Neural cell (in vitro differentiated cells): ENCODE data around the gene CTNNA1. TPM values are rescaled to one million over a fixed set of nuclear protein-coding genes. Genes with fewer than 3 reads are reported as not detected.

Experiments used
- H2AFZ ChIP-seq: fragments of 200-600, 300-800 bp; sonication (generic), shearing (Covaris generic); 2 replicates; pipeline ENCODE4 v1.6.0; 2014; ENCODE audit warnings: low read depth, mild to moderate bottlenecking, antibody characterized with exemption, low read length, moderate library complexity
- H3F3A ChIP-seq: fragments of 200-600 bp; shearing (Covaris generic); 2 replicates; pipeline ENCODE4 v1.6.1; 2016; ENCODE audit warnings: mild to moderate bottlenecking, moderate library complexity, mixed read lengths, antibody characterized with exemption, low read length; ENCODE audit not compliant: insufficient read depth, poor library complexity, severe bottlenecking
- H3K27ac ChIP-seq: fragments of 200-600, 300-800 bp; sonication (generic), shearing (Covaris generic); 2 replicates; pipeline ENCODE4 v1.5.1; 2014; ENCODE audit warnings: mild to moderate bottlenecking, low read length, moderate library complexity
- H3K27me3 ChIP-seq: fragments of 300-800, 200-600 bp; sonication (generic), shearing (Covaris generic); 2 replicates; pipeline ENCODE4 v1.6.0; 2014; ENCODE audit warnings: mild to moderate bottlenecking, low read depth, low read length, moderate library complexity; ENCODE audit not compliant: insufficient read depth
- H3K36me3 ChIP-seq: fragments of 300-800, 200-600 bp; sonication (generic), shearing (Covaris generic); 2 replicates; pipeline ENCODE4 v1.5.1; 2014; ENCODE audit warnings: mild to moderate bottlenecking, antibody characterized with exemption, low read length, moderate library complexity; ENCODE audit not compliant: insufficient read depth
- H3K4me2 ChIP-seq: fragments of 300-800, 200-600 bp; sonication (generic), shearing (Covaris generic); 2 replicates; pipeline ENCODE4 v1.6.0; 2014; ENCODE audit warnings: mild to moderate bottlenecking, low read length
- H3K4me3 ChIP-seq: fragments of 300-800, 200-600 bp; sonication (generic), shearing (Covaris generic); 2 replicates; pipeline ENCODE4 v1.5.1; 2014; ENCODE audit warnings: mild to moderate bottlenecking, low read length, moderate library complexity
- H3K79me2 ChIP-seq: fragments of 200-600 bp; shearing (Covaris generic); replicated peaks from 2 replicates; pipeline ENCODE4 v1.6.0; 2014; ENCODE audit warnings: mild to moderate bottlenecking, low read length, moderate library complexity; ENCODE audit not compliant: insufficient read depth
- H3K9ac ChIP-seq: fragments of 300-800, 200-600 bp; sonication (generic), shearing (Covaris generic); 2 replicates; pipeline ENCODE4 v1.6.1; 2016; ENCODE audit warnings: mild to moderate bottlenecking, low read length, mixed read lengths
- H3K9me2 ChIP-seq: fragments of 200-600 bp; shearing (Covaris generic); 2 replicates; pipeline ENCODE4 v1.6.1; 2016; ENCODE audit warnings: mild to moderate bottlenecking, low read length, mixed read lengths; ENCODE audit not compliant: insufficient read depth
- H3K9me3 ChIP-seq: fragments of 200-600, 300-800 bp; sonication (generic), shearing (Covaris generic); 2 replicates; pipeline ENCODE4 v1.6.1; 2016; ENCODE audit warnings: mild to moderate bottlenecking, mixed run types, low read length, moderate library complexity, mixed read lengths
- H4K20me1 ChIP-seq: fragments of 200-600 bp; shearing (Covaris generic); 2 replicates; pipeline ENCODE4 v1.6.1; 2016; ENCODE audit warnings: mild to moderate bottlenecking, mixed run types; ENCODE audit not compliant: insufficient read depth
- CTCF ChIP-seq: fragments of 450-650 bp; IDR thresholded peaks from 2 replicates; pipeline ENCODE4 v1.5.1; 2014; ENCODE audit warnings: antibody characterized with exemption, mild to moderate bottlenecking, moderate library complexity; ENCODE audit not compliant: poor library complexity, severe bottlenecking
- EP300 ChIP-seq: fragments of 450-650 bp; conservative IDR thresholded peaks from 2 replicates; pipeline ENCODE4 v1.6.1; 2014; ENCODE audit warnings: antibody characterized with exemption, mild to moderate bottlenecking, moderate library complexity; ENCODE audit not compliant: poor library complexity, severe bottlenecking
- EZH2 ChIP-seq: fragments of 200-600, 300-800 bp; shearing (Covaris generic), sonication (generic); IDR thresholded peaks from 2 replicates; pipeline ENCODE4 v1.6.1; 2014; ENCODE audit warnings: antibody characterized with exemption, low read length, borderline replicate concordance, mild to moderate bottlenecking; ENCODE audit not compliant: insufficient read depth, poor library complexity, severe bottlenecking
- MXI1 ChIP-seq: fragments of 450-650 bp; conservative IDR thresholded peaks from 2 replicates; pipeline ENCODE4 v1.6.1; 2014; ENCODE audit warnings: antibody characterized with exemption, mild to moderate bottlenecking; ENCODE audit not compliant: poor library complexity, severe bottlenecking
- POLR2AphosphoS5 ChIP-seq: IDR thresholded peaks from 2 replicates; pipeline ENCODE4 v1.6.1; 2012
- RAD21 ChIP-seq: fragments of 450-650 bp; conservative IDR thresholded peaks from 2 replicates; pipeline ENCODE4 v1.6.1; 2014; ENCODE audit warnings: antibody characterized with exemption, mild to moderate bottlenecking, moderate library complexity
- SMC3 ChIP-seq: fragments of 450-650 bp; conservative IDR thresholded peaks from 2 replicates; pipeline ENCODE4 v1.6.1; 2014; ENCODE audit warnings: antibody characterized with exemption, mild to moderate bottlenecking, moderate library complexity; ENCODE audit not compliant: poor library complexity
- TAF1 ChIP-seq: IDR thresholded peaks from 2 replicates; pipeline ENCODE4 v1.6.1; 2012; ENCODE audit warnings: low read depth
- polyA plus RNA-seq: library from polyadenylated mRNA; depleted of rRNA; stranded (reverse); fragments of >200 nt; gene quantifications from 2 replicates; pipeline ENCODE4 v1.2.3, GENCODE V29; 2014
- TF ChIP-seq, protein P1 (sequence below): IDR thresholded peaks from 2 replicates; pipeline ENCODE4 v1.6.1; 2012; ENCODE audit warnings: borderline replicate concordance

Gene CTNNA1
- polyA plus RNA-seq, 1 donor from 2014 or later: 87.9 TPM

GRCh38 chr5:138914338-138914737 is 161.1 kb downstream of the CTNNA1 start:
- no peak for TF ChIP-seq RAD21
- TF ChIP-seq SMC3: no peak
- TF ChIP-seq EP300: no peak
- no peak for TF ChIP-seq TAF1
- TF ChIP-seq, protein P1, sequence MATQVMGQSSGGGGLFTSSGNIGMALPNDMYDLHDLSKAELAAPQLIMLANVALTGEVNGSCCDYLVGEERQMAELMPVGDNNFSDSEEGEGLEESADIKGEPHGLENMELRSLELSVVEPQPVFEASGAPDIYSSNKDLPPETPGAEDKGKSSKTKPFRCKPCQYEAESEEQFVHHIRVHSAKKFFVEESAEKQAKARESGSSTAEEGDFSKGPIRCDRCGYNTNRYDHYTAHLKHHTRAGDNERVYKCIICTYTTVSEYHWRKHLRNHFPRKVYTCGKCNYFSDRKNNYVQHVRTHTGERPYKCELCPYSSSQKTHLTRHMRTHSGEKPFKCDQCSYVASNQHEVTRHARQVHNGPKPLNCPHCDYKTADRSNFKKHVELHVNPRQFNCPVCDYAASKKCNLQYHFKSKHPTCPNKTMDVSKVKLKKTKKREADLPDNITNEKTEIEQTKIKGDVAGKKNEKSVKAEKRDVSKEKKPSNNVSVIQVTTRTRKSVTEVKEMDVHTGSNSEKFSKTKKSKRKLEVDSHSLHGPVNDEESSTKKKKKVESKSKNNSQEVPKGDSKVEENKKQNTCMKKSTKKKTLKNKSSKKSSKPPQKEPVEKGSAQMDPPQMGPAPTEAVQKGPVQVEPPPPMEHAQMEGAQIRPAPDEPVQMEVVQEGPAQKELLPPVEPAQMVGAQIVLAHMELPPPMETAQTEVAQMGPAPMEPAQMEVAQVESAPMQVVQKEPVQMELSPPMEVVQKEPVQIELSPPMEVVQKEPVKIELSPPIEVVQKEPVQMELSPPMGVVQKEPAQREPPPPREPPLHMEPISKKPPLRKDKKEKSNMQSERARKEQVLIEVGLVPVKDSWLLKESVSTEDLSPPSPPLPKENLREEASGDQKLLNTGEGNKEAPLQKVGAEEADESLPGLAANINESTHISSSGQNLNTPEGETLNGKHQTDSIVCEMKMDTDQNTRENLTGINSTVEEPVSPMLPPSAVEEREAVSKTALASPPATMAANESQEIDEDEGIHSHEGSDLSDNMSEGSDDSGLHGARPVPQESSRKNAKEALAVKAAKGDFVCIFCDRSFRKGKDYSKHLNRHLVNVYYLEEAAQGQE: no peak
- TF ChIP-seq CTCF: no peak
- TF ChIP-seq EZH2: no peak
- no peak for TF ChIP-seq MXI1
- no peak for TF ChIP-seq POLR2AphosphoS5
- H3K27me3 ChIP-seq: no peaks in the 10 kb centered on the region
- H3K36me3 ChIP-seq: no peaks in the 10 kb centered on the region
- H3K9me3 ChIP-seq: no peaks in the 10 kb centered on the region
- H3K79me2 ChIP-seq: no peaks in the 10 kb centered on the region
- no peak overlapping the region for H3K4me3 ChIP-seq
- no peak overlapping the region for H3K9ac ChIP-seq
- H3K9me2 ChIP-seq: no peaks in the 10 kb centered on the region
- no peak overlapping the region for H2AFZ ChIP-seq
- no peaks in the 10 kb centered on the region for H4K20me1 ChIP-seq
- no peak overlapping the region for H3K27ac ChIP-seq
- no peak overlapping the region for H3K4me2 ChIP-seq
- H3F3A ChIP-seq: no peaks in the 10 kb centered on the region

DNA sequence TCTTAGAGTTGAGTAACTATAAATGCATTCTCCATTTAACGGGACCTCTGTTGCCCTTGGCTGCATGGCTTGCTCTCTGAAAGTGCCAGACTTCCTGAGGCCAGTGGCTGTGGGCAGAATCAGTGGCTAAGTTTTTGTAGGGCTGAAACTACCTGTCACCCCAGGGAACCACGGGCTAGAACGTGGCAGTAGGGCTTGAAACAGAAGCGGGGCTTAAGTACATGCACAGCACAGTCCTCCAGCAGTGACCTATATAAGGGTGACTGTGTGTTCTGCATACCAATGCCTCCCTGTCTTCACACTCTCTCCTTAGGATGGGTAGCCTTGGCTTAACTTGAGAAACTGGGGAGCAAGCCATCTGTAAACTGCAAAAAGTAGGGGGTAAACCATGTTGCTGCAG is 165.5 kb downstream of the CTNNA1 start:
- H3K27me3 ChIP-seq: no peaks in the 10 kb centered on the region
- no peak overlapping the region for H3K9ac ChIP-seq
- no peaks in the 10 kb centered on the region for H3K9me2 ChIP-seq
- no peaks in the 10 kb centered on the region for H3K79me2 ChIP-seq
- H3F3A ChIP-seq: no peaks in the 10 kb centered on the region
- no peak overlapping the region for H3K4me3 ChIP-seq
- no peak for TF ChIP-seq EZH2
- no peak for TF ChIP-seq CTCF
- no peak for TF ChIP-seq POLR2AphosphoS5
- TF ChIP-seq SMC3: no peak
- TF ChIP-seq TAF1: no peak
- TF ChIP-seq, protein P1: no peak
- no peak for TF ChIP-seq RAD21
- TF ChIP-seq MXI1: no peak
- no peak for TF ChIP-seq EP300
- H3K9me3 ChIP-seq: no peaks in the 10 kb centered on the region
- H3K36me3 ChIP-seq: no peaks in the 10 kb centered on the region
- H2AFZ ChIP-seq: no peak overlapping the region
- no peaks in the 10 kb centered on the region for H4K20me1 ChIP-seq
- H3K4me2 ChIP-seq: no peak overlapping the region
- H3K27ac ChIP-seq: no peak overlapping the region
